COR-L47 (cell line): ENCODE data around the gene ASCL4.

ENCODE experiments used
- DNase-seq: peaks from one replicate; lab custom pipeline; 2025; lab: John Stamatoyannopoulos, UW

The ASCL4 gene

DNA sequence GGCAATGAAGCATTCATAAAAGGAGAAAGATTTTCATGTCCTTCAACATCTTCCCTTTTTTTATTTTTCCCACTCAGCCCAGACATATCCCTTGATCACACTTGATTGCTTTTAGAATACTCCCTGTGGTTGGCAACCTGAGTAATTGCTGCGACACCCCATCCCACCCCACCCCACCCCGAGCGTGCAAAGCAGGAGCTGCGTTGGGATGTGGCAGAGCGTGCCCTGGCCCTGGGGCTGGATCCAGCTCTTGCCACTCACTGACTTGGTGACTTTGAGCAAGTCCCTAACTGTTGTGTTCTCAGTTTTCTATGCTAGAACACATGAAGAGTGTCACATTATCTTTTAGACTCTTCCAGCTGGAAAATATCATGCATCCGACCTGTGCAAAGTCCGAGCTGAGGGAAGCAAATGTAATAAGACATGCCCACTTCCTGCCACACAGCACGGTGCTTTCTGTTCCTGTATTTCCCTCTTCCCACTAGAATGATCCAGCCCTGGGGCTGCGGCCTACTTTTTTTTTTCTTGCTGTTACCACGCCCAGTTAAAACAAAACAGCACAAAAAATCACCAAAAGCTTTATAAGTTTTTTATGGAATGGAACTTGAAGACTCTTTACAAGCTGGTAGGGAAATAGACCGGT is 4.0 kb downstream of the ASCL4 start:
- DNase-seq, result no peak

DNA sequence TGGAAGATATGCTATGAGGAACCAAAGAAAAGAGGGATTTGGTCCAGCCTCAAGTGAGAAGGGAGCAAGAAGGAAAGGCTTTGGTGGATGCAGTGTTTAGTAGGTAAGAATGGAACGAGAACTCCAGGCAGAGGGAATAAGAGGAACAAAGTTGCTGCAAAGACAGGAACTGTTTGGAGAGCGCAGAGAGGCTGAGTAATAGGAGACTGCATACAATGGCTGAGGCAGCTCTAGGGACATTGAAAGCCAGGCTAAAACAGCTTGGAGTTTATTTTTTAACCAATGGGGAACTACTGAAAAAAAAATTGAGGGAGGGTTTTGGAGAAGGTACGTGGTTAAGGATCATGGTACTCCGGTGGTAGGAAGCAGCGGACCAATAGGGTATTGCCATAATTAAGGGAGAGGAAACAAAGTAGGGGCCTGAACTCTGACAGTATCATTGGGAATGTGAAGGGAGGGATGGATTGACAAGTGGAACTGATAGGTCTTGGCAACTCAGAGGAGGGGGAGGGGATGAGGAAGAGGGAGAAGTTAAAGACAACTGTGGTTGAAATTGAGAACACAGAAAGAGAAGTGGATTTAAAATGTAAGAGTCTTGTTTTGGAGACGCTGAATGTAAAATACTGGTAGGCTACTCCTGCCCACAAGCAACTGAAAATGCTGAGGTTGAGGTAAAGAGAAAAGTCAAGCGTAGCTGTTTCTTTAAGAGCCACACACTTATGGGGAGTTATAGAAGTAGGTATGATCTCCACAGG is 4.8 kb downstream of the ASCL4 start:
- DNase-seq, result no peak

DNA sequence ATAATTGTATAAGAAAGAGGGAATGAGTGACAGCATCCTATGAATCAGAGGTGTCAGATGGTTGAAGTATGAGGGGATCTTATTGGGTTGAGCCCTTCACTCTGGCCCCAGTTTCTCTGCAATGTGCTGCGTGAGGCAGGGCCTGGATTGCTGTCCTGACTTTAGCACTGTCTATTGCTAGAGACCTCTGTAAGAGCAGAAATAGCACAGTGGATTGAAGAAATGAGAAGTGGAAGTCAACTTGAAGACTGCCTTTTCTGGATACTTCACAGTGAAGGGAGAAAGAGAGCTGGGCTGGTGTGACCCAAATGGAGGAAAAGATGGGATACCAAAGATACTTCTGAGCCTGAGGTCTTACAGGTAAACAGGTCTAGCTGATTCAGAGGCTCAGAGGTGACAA is 5.8 kb downstream of the ASCL4 start:
- no peak for DNase-seq

DNA sequence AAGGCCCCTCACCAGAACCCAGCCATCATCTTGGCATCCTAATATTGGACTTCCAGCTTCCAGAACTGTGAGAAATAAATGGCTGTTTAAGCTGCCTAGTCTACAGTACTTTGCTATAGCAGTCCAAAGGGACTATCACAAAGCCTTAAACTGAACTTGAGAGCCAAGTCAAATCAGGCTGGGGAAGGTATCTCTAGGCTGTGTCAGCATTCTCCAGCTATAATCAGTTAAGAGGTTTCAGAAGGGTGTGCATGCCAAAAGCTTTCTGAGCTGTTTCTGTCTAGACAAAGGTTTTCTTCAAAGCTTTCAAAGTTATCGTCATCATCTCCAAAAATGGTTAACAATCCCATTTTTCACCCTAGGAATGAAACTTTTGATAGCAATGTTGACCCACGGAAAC is 7.6 kb downstream of the ASCL4 start:
- DNase-seq, result no peak

DNA sequence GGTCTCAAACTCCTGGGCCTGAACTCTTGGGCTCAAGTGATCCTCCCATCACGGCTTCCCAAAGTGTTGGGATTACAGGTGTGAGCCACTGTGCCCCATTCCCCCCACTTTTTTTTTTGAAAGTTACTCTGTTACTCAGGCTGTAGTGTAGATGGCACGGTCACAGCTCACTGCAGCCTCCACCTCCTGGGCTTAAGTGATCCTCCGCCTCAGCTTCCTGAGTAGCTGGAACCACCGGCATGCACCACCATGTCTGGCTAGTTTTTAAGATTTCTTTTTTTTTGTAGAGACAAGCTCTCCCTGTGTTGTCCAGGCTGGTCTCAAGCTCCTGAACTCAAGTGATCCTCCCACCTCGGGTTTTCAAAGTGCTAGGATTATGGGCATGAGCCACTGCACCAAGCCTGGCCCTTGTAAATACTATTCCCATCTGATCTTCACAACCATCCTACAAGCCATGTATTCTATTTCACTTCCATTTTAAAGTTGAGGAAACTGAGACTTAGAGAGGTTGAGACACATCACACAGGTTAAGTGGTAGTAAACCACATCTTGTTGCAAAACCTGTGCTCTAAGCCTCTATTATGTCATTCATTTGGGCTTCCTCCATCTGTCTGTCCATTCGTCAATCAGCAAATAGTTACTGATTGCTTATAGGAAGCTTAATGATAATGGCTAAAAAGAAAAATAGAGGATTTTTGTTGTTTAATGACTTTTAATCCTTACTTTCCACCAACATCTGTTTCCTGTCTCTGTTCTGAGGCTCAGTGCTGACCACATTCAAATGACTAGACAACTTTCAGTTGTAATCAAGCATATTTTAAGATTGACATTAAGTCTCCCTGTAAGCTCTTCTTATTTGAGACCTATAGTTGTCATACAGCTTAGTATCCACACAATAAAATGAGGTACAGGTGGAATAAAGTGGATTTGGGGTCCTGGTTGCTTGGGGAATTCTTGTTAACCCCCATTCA is 9.2 kb downstream of the ASCL4 start:
- DNase-seq, result no peak

DNA sequence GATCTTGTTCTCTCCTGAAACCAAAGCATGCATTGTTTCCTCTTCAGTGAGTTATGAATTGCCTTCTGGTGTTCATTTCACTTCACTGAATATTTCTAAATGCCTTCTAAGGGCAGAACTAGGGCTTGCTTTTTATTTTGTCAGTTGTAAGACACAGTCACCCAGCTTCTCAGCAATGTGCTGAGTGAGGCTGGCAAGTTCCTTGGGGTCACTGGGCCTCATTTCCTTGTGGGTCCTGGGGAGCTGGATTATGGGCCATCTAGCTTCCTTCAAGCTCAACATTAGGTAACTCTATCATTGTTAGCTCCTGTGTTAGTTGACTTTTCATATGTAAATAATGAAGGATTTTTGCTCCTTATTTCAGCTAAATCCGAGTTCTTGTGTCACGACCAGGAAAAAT is 13.8 kb downstream of the ASCL4 start:
- DNase-seq, result no peak

DNA sequence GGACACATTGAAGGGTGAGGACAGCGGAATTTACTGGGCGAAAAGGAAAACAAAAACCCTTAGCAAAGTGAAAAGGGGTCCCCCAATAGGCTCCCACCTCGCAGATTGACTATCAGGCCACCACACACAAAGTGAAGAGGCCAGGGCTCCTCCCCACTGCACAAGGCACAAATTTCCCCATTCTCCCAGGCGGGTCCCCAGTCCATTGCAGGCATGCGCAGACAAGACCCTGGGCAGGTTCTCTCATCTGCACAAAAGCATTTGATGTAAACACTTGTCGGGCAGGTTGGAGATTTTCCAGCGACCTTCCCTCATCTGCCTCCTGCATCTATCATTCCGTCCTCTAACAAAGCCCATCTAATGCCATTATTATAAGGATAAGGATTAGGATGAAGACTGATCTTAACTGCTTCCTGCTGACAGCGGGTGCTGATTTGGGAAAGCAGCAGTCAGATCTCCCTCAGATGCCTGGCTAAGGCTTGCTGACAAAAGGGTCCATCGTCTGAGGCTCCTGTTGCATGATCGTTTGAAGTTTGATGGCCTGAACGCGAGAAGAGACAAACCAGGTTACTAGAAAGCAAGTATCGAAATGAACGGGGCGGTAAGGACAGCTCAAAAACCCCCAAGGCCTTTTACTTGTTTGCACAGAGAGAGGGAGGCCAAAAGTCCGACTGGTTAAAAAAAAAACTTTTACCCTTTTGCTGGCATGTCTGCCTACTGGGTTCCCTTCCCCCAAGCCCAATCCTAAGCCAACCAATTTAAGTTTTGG is 14.4 kb downstream of the ASCL4 start:
- DNase-seq, result no peak

DNA sequence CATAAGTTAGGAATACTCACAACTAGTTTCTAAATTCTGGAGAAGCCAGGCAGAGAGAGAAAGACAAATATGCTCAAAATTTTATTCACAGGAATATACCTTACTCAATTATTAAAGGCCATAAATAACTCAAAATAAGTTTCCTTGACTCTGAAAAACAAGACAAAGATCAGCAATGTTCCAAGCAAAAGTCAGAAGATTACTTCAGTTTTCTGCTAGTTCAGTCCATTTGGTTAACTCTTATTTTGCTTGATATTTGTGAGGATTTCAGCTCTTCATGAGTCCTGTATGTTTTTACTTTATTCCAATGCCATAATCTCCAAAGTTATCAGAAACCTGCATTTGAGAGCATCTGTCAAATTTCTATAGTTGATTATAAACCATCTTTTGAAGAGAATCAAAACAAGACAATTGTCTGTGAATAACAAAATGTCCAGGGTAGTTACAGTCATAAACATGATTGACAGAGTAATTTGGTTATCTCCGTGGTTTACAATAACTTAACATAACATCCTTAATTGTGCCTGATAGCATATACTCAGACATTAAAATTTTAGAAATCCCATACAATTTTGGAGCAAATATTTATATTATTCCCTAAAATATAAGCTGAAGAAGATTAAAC is 17.1 kb downstream of the ASCL4 start:
- DNase-seq, result no peak

DNA sequence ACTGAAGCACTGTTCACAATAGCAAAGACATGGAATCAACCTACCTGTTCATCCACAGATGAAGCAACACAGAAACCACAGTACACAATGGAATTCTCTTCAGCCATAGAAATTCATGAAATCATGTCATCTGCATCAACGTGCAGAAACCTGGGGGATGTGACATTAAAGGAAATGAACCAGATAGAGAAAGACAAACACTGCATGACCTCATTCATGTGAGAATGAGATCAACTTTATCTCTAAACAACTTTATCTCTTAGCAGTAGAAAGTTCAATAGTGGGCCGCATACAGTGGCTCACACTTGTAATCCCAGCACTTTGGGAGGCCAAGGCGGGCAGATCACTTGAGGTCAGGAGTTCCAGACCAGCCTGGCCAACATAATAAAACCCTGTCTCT is 19.9 kb downstream of the ASCL4 start:
- DNase-seq, result no peak

DNA sequence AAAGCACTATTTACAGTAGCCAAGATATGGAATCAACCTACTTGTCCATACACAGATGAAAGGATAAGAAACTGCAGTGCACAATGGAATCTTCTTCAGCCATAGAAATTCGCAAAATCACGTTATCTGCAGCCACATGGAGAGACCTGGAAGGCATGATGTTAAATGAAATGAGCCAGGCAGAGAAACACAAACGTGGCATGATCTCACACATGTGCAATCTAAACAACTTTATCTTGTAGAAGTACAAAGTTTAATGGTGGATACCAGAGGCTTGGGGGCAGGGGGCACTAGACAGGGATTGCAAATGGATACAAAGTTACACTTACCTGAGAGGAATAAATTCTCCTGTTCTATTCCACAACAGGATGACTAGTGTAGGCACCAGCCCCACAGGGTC is 24.1 kb downstream of the ASCL4 start:
- DNase-seq, result no peak

DNA sequence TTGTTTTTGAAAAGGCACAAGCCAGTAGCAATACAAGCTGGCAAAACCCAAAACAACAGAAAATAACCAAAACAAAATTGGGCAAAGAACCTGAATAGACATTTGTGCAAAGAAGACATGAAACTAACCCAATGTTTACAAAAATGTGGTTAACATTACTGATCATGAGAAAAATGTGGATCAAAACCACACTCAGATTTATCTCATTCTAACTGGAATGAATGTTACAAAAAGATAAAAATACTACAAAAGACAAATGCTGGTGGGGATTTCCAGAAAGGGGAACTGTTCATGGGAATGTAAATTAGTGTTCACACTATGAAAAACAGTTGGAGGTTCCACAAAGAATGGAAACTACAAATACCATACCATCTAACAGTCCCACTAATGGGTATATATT is 26.6 kb downstream of the ASCL4 start:
- no peak for DNase-seq

DNA sequence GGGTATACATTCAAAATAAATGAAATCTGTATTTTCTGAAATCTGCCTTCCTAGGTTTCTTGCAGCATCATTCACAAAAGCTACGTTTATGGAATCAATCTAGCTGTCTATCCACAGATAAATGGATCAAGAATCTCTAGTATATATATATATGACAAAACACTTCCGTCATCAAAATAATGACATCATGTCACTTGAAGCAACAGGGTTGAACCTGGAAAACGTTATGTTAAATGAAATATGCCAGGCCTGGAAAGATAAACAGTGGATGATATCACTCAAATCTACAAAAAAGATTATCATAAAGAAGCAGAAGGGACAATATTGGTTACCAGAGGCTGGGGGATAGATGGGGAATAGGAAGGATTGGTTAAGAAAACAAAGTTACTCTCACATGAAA is 28.6 kb downstream of the ASCL4 start:
- no peak for DNase-seq

DNA sequence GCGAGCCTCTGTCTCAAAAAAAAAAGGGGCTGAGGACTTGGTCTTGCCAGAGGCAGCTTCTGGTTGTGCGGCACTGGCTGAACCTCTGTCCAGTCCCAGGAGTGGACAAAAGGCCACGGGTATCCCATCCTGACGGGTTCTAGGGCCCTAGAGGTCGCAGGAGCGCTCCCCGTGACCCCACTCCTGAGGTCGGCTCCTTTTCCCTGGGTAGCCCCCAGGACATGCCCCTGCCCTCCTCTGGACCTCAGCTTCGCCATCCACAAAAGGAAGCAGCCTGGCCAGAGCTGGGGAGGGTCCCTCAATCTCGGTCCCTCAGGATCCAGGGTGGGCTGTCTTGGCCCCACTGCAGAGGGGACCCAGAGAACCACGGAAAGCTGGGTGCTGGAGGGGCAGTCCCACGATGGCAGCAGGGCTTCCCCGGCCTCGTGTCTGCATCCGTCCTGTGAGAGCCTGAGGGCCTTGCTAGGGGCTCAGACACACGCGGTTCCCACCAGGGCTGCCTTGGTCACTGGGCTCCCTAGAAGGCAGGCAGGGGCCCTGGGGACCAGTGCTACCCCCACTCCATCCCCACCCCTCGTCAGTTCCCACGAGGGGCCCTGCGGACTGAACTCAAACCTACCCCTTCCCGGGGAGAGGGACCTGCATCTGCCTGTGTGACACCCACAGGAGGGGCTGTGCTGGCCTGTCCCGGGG is 31.1 kb downstream of the ASCL4 start:
- DNase-seq, result no peak

DNA sequence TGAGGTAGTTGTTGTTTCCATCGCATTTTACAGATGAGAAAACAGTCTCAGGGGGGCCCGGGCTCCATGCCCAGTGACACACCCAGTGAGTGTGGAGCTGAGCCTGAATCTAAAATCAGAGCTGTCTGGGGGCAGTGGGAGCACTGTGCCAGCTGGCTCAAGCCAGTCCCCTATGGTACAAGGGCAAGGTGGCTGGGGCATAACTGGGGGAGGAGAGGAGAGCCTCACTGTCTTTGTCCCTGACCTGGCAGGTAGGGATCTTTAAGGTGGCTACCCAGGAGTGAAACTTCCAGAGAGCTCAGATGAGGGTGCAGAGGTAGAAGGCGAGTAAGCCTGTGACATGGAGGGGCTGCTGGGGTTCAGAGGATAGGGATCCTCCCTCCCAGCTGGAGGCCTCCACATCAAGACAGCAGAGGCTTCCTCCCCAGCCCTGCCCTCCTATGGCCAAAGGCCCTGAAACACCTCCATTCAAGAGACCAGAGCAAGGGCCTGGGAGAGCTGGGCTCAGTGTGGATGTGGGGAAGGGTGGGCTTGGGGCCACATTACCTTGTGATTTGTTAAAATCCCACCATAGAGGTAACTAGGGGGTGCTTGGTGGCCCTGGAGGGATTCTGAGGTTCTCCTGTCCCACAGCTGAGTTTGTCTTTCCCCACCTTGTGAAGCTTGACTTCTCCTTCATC is 33.1 kb downstream of the ASCL4 start:
- no peak for DNase-seq

DNA sequence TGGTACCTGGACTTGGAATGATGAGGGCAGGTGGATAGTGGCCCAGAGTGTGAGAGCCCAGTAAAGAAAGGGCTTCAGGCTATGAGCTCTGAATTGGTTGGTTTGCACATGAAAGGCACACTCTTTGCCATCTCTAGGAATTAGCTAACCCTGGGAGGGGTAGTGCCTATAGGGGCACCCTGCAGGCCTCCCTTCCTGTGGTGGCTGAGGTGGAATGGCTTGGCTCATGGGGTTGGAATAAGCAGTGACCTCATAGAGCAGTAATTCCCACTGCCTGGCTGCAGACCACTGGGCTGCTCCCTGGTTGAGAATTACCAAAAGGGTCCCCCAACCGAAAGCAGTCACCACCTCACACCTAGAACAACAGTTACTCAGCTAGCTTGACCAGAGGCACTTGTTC is 42.7 kb downstream of the ASCL4 start:
- no peak for DNase-seq

DNA sequence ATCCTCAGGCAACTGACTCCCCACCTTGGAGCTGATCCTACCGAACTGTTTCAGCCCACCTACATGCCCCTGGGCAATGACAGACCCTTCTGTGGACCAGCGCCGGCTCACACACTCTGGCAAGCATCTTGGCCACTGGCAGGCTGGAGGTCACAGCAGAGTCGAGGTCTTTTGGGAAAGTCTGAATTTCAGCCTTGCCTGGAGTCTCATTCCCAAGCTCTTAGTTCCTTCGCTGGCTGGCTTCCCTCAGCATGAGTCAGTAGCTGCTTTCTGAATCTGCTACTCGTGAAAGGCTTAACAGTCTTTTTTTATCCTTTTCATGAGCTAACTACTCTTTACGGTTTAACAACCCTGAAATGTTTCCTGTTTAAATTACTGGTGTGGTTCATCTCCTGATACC is 44.5 kb downstream of the ASCL4 start:
- DNase-seq, result no peak

DNA sequence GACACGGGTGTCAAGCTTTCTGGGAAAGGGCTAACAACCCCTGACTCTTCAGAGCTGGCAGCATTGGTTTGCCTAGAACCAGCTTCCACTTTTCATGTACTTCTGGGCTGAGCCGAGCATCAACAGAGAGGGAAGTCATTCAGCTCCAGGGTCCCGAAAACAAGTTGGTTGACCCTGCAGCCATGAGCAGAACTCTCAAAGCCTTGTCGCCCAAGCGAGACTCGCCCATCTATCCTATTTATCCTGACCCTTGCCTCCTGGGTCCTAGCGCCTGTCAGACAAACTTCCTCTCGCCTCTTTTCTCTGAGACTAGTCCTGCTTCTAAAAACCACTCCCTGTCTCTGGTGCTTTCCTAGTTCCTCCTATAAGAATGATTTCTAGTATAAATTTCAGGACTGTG is 47.9 kb downstream of the ASCL4 start:
- DNase-seq, result no peak
